Peyer's patch (tissue), 4 donors: ENCODE measurements around the gene ALDOC. TPM values are rescaled to one million over a fixed set of nuclear protein-coding genes. Genes with fewer than 3 reads are reported as not detected.
A peak's percentile ranks its signal among the peaks of the same experiment; 100 is the strongest.
"Not testable (repeated sequence)": the region's sequence is repeated elsewhere in the genome, so short reads cannot be mapped to it uniquely, and the experiment has no call there.

Experiments
- DNase-seq, 3 donors: peaks; one replicate each; pipeline ENCODE4 v3.0.0-alpha.2; 2017 to 2019
- H3K27ac ChIP-seq, 4 donors: fragments of 200-600 bp; sonication (generic); one replicate each; pipeline ENCODE4 v1.5.1; 2016 to 2019
- H3K27me3 ChIP-seq, 2 donors: fragments of 200-600 bp; sonication (generic); one replicate each; pipeline ENCODE4 v1.5.1; 2019
- H3K36me3 ChIP-seq, 3 donors: fragments of 200-600 bp; sonication (generic); one replicate each; pipeline ENCODE4 v1.5.1; 2016 to 2019
- H3K4me1 ChIP-seq, 4 donors: fragments of 200-600 bp; sonication (generic); one replicate each; pipeline ENCODE4 v1.5.1; 2016 to 2019
- H3K4me3 ChIP-seq, 4 donors: fragments of 200-600 bp; sonication (generic); 1 replicate in 3 of 4; 2 replicates in 1 of 4; pipeline ENCODE4 v1.5.1; 2016 to 2019; ENCODE audit warnings: mild to moderate bottlenecking in 1 of 4
- H3K9me3 ChIP-seq, 4 donors: fragments of 200-600 bp; sonication (generic); one replicate each; pipeline ENCODE4 v1.5.1; 2016 to 2019; ENCODE audit warnings: mild to moderate bottlenecking in 1 of 4
- CTCF ChIP-seq, 6 experiments: fragments of 450-650 bp in 4 of 6; fragments of 200-600 bp in 2 of 6; sonication (generic) in 1 of 6; IDR thresholded peaks; one replicate each; pipeline ENCODE4 v1.5.1; 2017 to 2019; ENCODE audit warnings: antibody characterized with exemption in 6 of 6, mild to moderate bottlenecking in 3 of 6, moderate library complexity in 1 of 6
- POLR2A ChIP-seq, 2 donors: fragments of 450-650 bp; IDR thresholded peaks; one replicate each; pipeline ENCODE4 v1.5.1; 2017; ENCODE audit warnings: antibody characterized with exemption in 2 of 2, mild to moderate bottlenecking in 2 of 2, moderate library complexity in 2 of 2
- total RNA-seq, 4 donors: library from RNA; depleted of rRNA; stranded (reverse); fragments of >200 nt; gene quantifications; one replicate each; pipeline ENCODE4 v1.1.0, GENCODE V29; 2016

ALDOC gene
- total RNA-seq, 4 donors from 2014 or later, result 14.9 to 192 (median 120) TPM

GRCh38 chr17:28612531-28612930, 35.8 kb upstream of the ALDOC start:
- Histone ChIP-seq H3K4me3 (no peak overlapping the region), H3K4me1 (no peaks in the 10 kb centered on the region), H3K27ac (peak overlapping the region in 1 of 4 donors; percentile 9), H3K9me3 (no peaks in the 10 kb centered on the region), H3K36me3 (peaks cover 0 to 37% (median 0%) of the 10 kb centered on the region in 3 donors), H3K27me3 (no peaks in the 10 kb centered on the region)
- no peak for TF ChIP-seq CTCF (IDR thresholded peaks at IDR 0.05)
- TF ChIP-seq POLR2A (IDR thresholded peaks at IDR 0.05), result no peak
- DNase-seq, result no peak

DNA sequence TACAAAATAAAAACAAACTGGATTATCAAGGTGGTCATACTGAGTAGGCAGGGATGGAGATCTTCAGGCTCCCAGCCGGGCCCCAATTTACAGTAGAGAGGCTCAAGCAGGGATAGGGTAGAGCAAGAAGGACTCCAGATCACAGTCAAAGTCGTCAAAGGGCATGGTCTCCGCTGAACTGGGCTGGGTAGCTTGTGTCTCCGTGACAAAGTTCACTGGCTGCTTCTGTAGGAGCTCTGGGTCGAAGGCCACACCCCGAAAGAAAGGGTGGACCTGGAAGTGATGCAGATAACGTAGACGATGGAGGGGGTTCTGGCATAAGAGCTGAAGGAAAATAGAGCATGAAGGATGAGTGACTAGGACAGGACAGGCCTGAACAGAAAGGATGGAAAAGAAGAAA, 33.7 kb upstream of the ALDOC start:
- H3K27me3 ChIP-seq, result no peaks in the 10 kb centered on the region
- no peak overlapping the region for H3K4me3 ChIP-seq
- peaks cover 0 to 16% (median 0%) of the 10 kb centered on the region in 3 donors for H3K36me3 ChIP-seq
- TF ChIP-seq POLR2A (IDR thresholded peaks at IDR 0.05) (no peak), CTCF (IDR thresholded peaks at IDR 0.05) (no peak)
- H3K4me1 ChIP-seq, result no peaks in the 10 kb centered on the region
- peak in 2 of 3 donors; percentile 61 to 72 for DNase-seq
- no peaks in the 10 kb centered on the region for H3K9me3 ChIP-seq
- peak overlapping the region in 2 of 4 donors; percentile 39 to 69 for H3K27ac ChIP-seq

GRCh38 chr17:28604031-28604430, 27.3 kb upstream of the ALDOC start:
- peaks cover 0 to 14% (median 0%) of the 10 kb centered on the region in 4 donors for H3K4me1 ChIP-seq
- not testable (repeated sequence) for H3K4me3 ChIP-seq, DNase-seq, H3K27me3 ChIP-seq, H3K9me3 ChIP-seq, H3K36me3 ChIP-seq
- peak overlapping the region in 1 of 4 donors; percentile 21 for H3K27ac ChIP-seq

DNA sequence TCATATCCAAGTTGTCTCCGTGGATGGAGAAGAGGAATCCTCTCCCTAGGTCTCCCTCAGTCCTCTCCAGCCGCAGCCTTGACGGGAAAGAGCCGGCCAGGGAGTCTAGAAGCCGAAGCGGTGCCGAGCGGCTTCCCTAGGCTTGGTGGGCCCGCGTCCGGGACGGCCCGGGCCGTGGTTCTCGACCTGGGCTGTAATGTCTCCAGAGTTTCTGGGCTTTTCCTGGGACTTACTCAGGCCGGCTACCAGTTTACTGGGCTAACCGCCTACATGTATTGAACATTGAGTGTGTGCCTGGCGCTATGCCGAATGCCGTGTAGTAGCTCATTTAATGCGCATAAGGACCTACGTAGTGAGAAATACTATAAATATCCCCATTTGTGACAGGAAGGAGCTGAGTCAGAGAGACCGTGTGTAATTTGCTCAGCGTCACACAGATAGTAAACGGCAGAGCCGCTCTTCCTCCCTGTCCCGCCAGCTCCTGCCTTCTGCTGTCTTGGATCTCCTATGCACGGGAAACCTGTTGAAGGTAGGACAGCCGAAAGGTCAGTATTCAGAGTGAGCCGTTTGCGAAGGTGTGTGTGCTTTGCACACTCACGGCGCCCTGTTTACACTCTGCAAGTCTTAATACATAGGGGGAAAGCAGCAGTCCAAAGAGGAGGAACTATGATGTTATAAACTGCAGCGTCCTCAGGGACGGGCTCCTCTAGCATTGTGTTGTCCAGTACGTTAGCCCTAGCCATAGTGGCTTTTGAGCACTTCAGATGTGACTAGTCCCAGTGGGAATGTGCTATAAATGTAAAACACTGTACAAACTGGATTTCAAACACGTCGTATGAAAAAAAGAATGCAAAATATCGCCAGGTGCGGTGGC, 22.9 kb upstream of the ALDOC start:
- Histone ChIP-seq H3K4me3 (peak overlapping the region; percentile 63 to 79 (median 72)), H3K4me1 (peaks cover 0 to 27% (median 0%) of the 10 kb centered on the region in 4 donors), H3K27me3 (no peaks in the 10 kb centered on the region), H3K9me3 (no peaks in the 10 kb centered on the region), H3K36me3 (no peaks in the 10 kb centered on the region), H3K27ac (peak overlapping the region; percentile 87 to 99 (median 92))
- TF ChIP-seq CTCF (IDR thresholded peaks at IDR 0.05) (no peak), POLR2A (IDR thresholded peaks at IDR 0.05) (peak; percentile 3 to 42)
- peak; percentile 41 to 84 (median 77) for DNase-seq

GRCh38 chr17:28598799-28599310, 22.2 kb upstream of the ALDOC start, which contains the start of gene SPAG5:
TSS of gene SPAG5 (minus strand) at chr17:28599025. CDS start at chr17:28598946, 79 bp downstream.
- H3K4me1 ChIP-seq, result peaks cover 0 to 27% (median 0%) of the 10 kb centered on the region in 4 donors
- peak within 1 kb of the TSS; percentile 87 to 99 (median 92) for H3K27ac ChIP-seq
- H3K9me3 ChIP-seq, result no peaks in the 10 kb centered on the region
- H3K4me3 ChIP-seq, result peak within 1 kb of the TSS; percentile 63 to 79 (median 72)
- H3K36me3 ChIP-seq, result no peaks in the 10 kb centered on the region
- DNase-seq, result peak; percentile 96 to 98 (median 96)
- H3K27me3 ChIP-seq, result no peaks in the 10 kb centered on the region
- TF ChIP-seq POLR2A (IDR thresholded peaks at IDR 0.05) (peak; percentile 97), CTCF (IDR thresholded peaks at IDR 0.05) (no peak)

DNA sequence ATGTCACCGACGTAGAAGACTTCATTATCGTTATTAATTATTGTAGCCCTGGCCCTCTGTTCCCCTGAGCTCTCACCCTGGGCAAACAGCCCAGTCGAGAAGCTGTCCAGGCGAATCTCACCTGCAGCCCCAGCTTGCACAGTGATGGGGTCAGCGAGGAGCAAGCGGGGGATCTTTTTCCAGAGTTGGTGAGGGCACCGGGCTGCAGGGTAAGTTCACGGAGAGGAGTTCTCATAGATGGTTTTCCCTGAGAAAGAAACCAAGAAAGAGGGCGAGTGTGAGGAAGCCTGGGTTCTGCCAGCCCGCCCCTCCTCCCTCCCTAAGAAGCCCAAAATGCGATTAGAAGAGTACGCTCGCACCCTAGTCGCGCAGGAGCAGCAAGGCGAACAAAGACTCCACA, 21.7 kb upstream of the ALDOC start:
- Histone ChIP-seq H3K9me3 (no peaks in the 10 kb centered on the region), H3K4me3 (peak overlapping the region; percentile 63 to 79 (median 72)), H3K4me1 (peaks cover 0 to 27% (median 0%) of the 10 kb centered on the region in 4 donors), H3K27me3 (no peaks in the 10 kb centered on the region), H3K27ac (peak overlapping the region; percentile 87 to 99 (median 92)), H3K36me3 (no peaks in the 10 kb centered on the region)
- no peak for TF ChIP-seq CTCF (IDR thresholded peaks at IDR 0.05)
- peak in 1 of 3 donors; percentile 46 for DNase-seq
